HepG2 (cell line): Measurements from ENCODE around the gene PFDN1. TPM values are rescaled to one million over a fixed set of nuclear protein-coding genes. Genes with fewer than 3 reads are reported as not detected.

Experiments used
- E2F1 ChIP-seq: sonication (generic); formaldehyde crosslinking; IDR thresholded peaks from 2 replicates; pipeline ENCODE4 v1.5.0; 2020; ENCODE audit warnings: missing genetic modification reagents
- MIXL1 ChIP-seq: IDR thresholded peaks from 2 replicates; pipeline ENCODE4 v1.6.1; 2016
- SP2 ChIP-seq: sonication (generic); formaldehyde crosslinking; IDR thresholded peaks from 2 replicates; pipeline ENCODE4 v1.5.1; 2020; ENCODE audit warnings: mild to moderate bottlenecking, missing genetic modification reagents
- ZBTB25 ChIP-seq: IDR thresholded peaks from 2 replicates; pipeline ENCODE4 v1.6.1; 2018; ENCODE audit warnings: missing genetic modification reagents
- ZNF317 ChIP-seq: sonication (generic); formaldehyde crosslinking; IDR thresholded peaks from 2 replicates; pipeline ENCODE4 v1.5.0; 2020; ENCODE audit warnings: mild to moderate bottlenecking, missing genetic modification reagents
- ZNF432 ChIP-seq: sonication (generic); formaldehyde crosslinking; IDR thresholded peaks from 2 replicates; pipeline ENCODE4 v1.5.0; 2020; ENCODE audit warnings: missing genetic modification reagents, mild to moderate bottlenecking, borderline replicate concordance
- ZNF605 ChIP-seq: sonication (generic); formaldehyde crosslinking; IDR thresholded peaks from 2 replicates; pipeline ENCODE4 v1.8.0; 2022; ENCODE audit warnings: mild to moderate bottlenecking, missing genetic modification reagents
- polyA plus RNA-seq, 8 experiments: library from polyadenylated mRNA; depleted of rRNA in 3 of 8; stranded (reverse) in 7 of 8; unstranded in 1 of 8; fragments of >200 nt; fragmentation: Illumina TruSeq in 4 of 8; extraction: Trizol in 4 of 8; gene quantifications; 2 replicates each; pipeline versions ENCODE4 v1.2.1 to v1.2.3, GENCODE V29; 2011 to 2016; ENCODE audit warnings: low read depth in 4 of 8, missing spikeins in 1 of 8, mixed read lengths in 1 of 8; ENCODE audit not compliant: insufficient read depth in 1 of 8
- total RNA-seq, 5 experiments: library from RNA; depleted of rRNA; stranded (reverse); fragments of >200 nt; fragmentation: Illumina TruSeq; extraction: Trizol; gene quantifications; 2 replicates each; pipeline ENCODE4 v1.2.3, GENCODE V29; 2016; ENCODE audit warnings: low read depth in 1 of 5
- TF ChIP-seq, protein P1 (sequence below): sonication (generic); formaldehyde crosslinking; IDR thresholded peaks from 2 replicates; pipeline ENCODE4 v1.8.0; 2022; ENCODE audit warnings: mild to moderate bottlenecking, missing genetic modification reagents
- TF ChIP-seq, protein P2 (sequence below): sonication (generic); formaldehyde crosslinking; conservative IDR thresholded peaks from 2 replicates; pipeline ENCODE4 v1.4.0; 2020; ENCODE audit warnings: mild to moderate bottlenecking, missing genetic modification reagents, moderate library complexity
- TF ChIP-seq, protein P3 (sequence below), 2 experiments: sonication (generic) in 1 of 2; formaldehyde crosslinking in 1 of 2; IDR thresholded peaks; 2 replicates each; pipeline versions ENCODE4 v1.4.0 to v1.6.1; 2016 to 2020; ENCODE audit warnings: borderline replicate concordance in 1 of 2, low read depth in 1 of 2, mild to moderate bottlenecking in 1 of 2, missing genetic modification reagents in 1 of 2
- TF ChIP-seq, protein P4 (sequence below): sonication (generic); formaldehyde crosslinking; IDR thresholded peaks from 2 replicates; pipeline ENCODE4 v1.4.0; 2020; ENCODE audit warnings: missing genetic modification reagents, mild to moderate bottlenecking, borderline replicate concordance

Gene PFDN1
- total and polyA plus RNA-seq, 2 of the 13 experiments (the other 11 are each of a cell fraction or from before 2014, with no cell fraction given): 67.2 to 70.8 TPM

DNA sequence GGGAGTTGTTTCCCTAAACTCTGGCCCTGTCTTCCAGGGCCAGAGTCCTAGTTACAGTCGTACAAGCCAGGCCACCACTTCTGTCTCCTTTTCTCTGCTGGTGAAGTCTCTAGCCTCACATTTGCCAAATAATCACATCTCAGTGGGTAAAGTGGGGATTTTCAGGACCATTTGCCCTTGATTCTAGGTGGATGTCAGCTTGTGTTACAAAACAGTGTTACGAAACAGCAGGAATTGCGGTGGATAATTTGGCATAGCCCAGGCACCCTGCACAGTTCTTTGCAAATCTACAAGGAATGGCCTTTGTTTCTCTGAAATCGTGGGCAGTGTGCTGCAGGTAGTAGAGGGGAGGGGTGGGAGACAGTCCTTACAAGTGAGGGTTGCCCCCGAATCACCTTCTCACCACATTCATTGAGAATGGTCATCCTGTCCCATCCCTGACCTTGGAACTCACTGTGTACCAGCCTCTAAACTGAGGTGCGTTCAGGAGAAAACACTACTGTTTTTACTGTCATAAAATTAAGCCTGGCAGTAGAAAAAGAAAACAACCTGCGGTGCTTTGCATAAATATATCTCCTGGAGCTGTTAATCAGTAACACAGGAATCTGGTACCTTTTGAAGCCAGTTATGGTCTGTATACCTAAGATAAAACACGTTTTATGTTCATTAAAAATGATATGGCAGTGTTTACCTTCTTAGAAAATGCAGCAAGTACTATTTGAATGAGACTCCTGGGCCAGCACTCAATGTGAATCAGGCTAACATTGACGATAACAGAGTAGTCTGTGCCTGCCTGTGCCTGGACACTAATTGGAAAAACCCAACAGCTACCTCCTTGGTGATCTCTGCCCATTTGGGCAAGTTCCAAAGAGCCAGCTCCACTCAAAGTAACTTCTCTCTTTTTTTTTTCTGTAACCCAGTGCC, 83.6 kb downstream of the PFDN1 start (continued):
- TF ChIP-seq E2F1 (CRISPR knock-in tag) (no peak), ZNF605 (no peak), ZBTB25 (CRISPR knock-in tag) (peak; percentile 32; the same call in 1 of the 2 replicates), ZNF432 (CRISPR knock-in tag) (no peak), ZNF317 (CRISPR knock-in tag) (no peak), SP2 (CRISPR knock-in tag) (no peak), MIXL1 (peak; percentile 19; the same call in 1 of the 2 replicates)
- TF ChIP-seq, protein P1, sequence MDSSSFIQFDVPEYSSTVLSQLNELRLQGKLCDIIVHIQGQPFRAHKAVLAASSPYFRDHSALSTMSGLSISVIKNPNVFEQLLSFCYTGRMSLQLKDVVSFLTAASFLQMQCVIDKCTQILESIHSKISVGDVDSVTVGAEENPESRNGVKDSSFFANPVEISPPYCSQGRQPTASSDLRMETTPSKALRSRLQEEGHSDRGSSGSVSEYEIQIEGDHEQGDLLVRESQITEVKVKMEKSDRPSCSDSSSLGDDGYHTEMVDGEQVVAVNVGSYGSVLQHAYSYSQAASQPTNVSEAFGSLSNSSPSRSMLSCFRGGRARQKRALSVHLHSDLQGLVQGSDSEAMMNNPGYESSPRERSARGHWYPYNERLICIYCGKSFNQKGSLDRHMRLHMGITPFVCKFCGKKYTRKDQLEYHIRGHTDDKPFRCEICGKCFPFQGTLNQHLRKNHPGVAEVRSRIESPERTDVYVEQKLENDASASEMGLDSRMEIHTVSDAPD: 0 out of 2 replicates have a peak, but pooled peaks have one; percentile 22
- TF ChIP-seq, protein P2, sequence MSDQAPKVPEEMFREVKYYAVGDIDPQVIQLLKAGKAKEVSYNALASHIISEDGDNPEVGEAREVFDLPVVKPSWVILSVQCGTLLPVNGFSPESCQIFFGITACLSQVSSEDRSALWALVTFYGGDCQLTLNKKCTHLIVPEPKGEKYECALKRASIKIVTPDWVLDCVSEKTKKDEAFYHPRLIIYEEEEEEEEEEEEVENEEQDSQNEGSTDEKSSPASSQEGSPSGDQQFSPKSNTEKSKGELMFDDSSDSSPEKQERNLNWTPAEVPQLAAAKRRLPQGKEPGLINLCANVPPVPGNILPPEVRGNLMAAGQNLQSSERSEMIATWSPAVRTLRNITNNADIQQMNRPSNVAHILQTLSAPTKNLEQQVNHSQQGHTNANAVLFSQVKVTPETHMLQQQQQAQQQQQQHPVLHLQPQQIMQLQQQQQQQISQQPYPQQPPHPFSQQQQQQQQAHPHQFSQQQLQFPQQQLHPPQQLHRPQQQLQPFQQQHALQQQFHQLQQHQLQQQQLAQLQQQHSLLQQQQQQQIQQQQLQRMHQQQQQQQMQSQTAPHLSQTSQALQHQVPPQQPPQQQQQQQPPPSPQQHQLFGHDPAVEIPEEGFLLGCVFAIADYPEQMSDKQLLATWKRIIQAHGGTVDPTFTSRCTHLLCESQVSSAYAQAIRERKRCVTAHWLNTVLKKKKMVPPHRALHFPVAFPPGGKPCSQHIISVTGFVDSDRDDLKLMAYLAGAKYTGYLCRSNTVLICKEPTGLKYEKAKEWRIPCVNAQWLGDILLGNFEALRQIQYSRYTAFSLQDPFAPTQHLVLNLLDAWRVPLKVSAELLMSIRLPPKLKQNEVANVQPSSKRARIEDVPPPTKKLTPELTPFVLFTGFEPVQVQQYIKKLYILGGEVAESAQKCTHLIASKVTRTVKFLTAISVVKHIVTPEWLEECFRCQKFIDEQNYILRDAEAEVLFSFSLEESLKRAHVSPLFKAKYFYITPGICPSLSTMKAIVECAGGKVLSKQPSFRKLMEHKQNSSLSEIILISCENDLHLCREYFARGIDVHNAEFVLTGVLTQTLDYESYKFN (CRISPR knock-in tag): peak; percentile 61
- TF ChIP-seq, protein P3, sequence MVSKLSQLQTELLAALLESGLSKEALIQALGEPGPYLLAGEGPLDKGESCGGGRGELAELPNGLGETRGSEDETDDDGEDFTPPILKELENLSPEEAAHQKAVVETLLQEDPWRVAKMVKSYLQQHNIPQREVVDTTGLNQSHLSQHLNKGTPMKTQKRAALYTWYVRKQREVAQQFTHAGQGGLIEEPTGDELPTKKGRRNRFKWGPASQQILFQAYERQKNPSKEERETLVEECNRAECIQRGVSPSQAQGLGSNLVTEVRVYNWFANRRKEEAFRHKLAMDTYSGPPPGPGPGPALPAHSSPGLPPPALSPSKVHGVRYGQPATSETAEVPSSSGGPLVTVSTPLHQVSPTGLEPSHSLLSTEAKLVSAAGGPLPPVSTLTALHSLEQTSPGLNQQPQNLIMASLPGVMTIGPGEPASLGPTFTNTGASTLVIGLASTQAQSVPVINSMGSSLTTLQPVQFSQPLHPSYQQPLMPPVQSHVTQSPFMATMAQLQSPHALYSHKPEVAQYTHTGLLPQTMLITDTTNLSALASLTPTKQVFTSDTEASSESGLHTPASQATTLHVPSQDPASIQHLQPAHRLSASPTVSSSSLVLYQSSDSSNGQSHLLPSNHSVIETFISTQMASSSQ (IDR thresholded peaks at IDR 0.05; ENCODE audit: low read depth): no peak
- TF ChIP-seq, protein P3 (CRISPR knock-in tag; IDR thresholded peaks at IDR 0.05; ENCODE audit: borderline replicate concordance): peak; percentile 48; the same call in 1 of the 2 replicates
- TF ChIP-seq, protein P4, sequence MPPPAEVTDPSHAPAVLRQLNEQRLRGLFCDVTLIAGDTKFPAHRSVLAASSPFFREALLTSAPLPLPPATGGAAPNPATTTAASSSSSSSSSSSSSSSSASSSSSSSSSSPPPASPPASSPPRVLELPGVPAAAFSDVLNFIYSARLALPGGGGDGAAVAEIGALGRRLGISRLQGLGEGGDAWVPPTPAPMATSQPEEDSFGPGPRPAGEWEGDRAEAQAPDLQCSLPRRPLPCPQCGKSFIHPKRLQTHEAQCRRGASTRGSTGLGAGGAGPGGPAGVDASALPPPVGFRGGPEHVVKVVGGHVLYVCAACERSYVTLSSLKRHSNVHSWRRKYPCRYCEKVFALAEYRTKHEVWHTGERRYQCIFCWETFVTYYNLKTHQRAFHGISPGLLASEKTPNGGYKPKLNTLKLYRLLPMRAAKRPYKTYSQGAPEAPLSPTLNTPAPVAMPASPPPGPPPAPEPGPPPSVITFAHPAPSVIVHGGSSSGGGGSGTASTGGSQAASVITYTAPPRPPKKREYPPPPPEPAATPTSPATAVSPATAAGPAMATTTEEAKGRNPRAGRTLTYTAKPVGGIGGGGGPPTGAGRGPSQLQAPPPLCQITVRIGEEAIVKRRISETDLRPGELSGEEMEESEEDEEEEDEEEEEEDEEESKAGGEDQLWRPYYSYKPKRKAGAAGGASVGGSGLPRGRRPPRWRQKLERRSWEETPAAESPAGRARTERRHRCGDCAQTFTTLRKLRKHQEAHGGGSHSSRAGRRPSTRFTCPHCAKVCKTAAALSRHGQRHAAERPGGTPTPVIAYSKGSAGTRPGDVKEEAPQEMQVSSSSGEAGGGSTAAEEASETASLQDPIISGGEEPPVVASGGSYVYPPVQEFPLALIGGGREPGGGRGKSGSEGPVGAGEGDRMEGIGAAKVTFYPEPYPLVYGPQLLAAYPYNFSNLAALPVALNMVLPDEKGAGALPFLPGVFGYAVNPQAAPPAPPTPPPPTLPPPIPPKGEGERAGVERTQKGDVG (CRISPR knock-in tag): no peak
